Neural progenitor cell (in vitro differentiated cells): ENCODE results near the gene TOMM22. TPM values are rescaled to one million over a fixed set of nuclear protein-coding genes. Genes with fewer than 3 reads are reported as not detected.

ENCODE experiments used
- DNase-seq: peaks from one replicate; pipeline ENCODE4 v3.0.0-alpha.2; 2016; ENCODE audit warnings: low spot score
- H2AFZ ChIP-seq: fragments of 200-600 bp; sonication (generic); replicated peaks from 2 replicates; pipeline ENCODE4 v1.6.1; 2016; ENCODE audit warnings: antibody characterized with exemption
- H3F3A ChIP-seq: fragments of 200-600 bp; sonication (generic); 2 replicates; pipeline ENCODE4 v1.6.1; 2016; ENCODE audit warnings: antibody characterized with exemption, low read depth
- H3K27ac ChIP-seq: fragments of 200-600 bp; sonication (generic); 2 replicates; pipeline ENCODE4 v1.5.1; 2016; ENCODE audit warnings: mild to moderate bottlenecking
- H3K27me3 ChIP-seq: fragments of 200-600 bp; sonication (generic); 2 replicates; pipeline ENCODE4 v1.6.1; 2016; ENCODE audit warnings: mild to moderate bottlenecking, moderate library complexity
- H3K36me3 ChIP-seq: fragments of 200-600 bp; sonication (generic); 2 replicates; pipeline ENCODE4 v1.5.1; 2016
- H3K4me1 ChIP-seq: fragments of 200-600 bp; sonication (generic); 2 replicates; pipeline ENCODE4 v1.6.1; 2016; ENCODE audit warnings: mixed run types
- H3K4me2 ChIP-seq: fragments of 200-600 bp; sonication (generic); 2 replicates; pipeline ENCODE4 v1.6.1; 2016
- H3K4me3 ChIP-seq: fragments of 200-600 bp; sonication (generic); 2 replicates; pipeline ENCODE4 v1.5.1; 2016
- H3K79me2 ChIP-seq: fragments of 200-600 bp; sonication (generic); 2 replicates; pipeline ENCODE4 v1.6.1; 2016; ENCODE audit warnings: low read depth
- H3K9ac ChIP-seq: fragments of 200-600 bp; sonication (generic); 2 replicates; pipeline ENCODE4 v1.6.1; 2016
- H3K9me3 ChIP-seq: fragments of 200-600 bp; sonication (generic); 2 replicates; pipeline ENCODE4 v1.5.1; 2016; ENCODE audit warnings: low read depth
- H4K20me1 ChIP-seq: fragments of 200-600 bp; sonication (generic); 2 replicates; pipeline ENCODE4 v1.6.1; 2016; ENCODE audit warnings: low read depth
- H3K27ac Mint-ChIP-seq: 3 replicates; pipeline ENCODE4 v1.8.0; 2021; ENCODE audit warnings: mixed read lengths
- H3K27me3 Mint-ChIP-seq: 2 replicates; pipeline ENCODE4 v1.8.0; 2022; ENCODE audit warnings: low read depth, mild to moderate bottlenecking, inconsistent platforms, moderate library complexity, mixed read lengths; ENCODE audit not compliant: insufficient read depth
- H3K36me3 Mint-ChIP-seq: 3 replicates; pipeline ENCODE4 v1.8.0; 2021; ENCODE audit warnings: mixed read lengths
- H3K4me1 Mint-ChIP-seq: 3 replicates; pipeline ENCODE4 v1.8.0; 2021; ENCODE audit warnings: mixed read lengths
- H3K4me3 Mint-ChIP-seq: 3 replicates; pipeline ENCODE4 v1.8.0; 2021; ENCODE audit warnings: mild to moderate bottlenecking, moderate library complexity, mixed read lengths
- H3K9me3 Mint-ChIP-seq: 3 replicates; pipeline ENCODE4 v1.8.0; 2020; ENCODE audit warnings: mixed read lengths
- CTCF ChIP-seq: fragments of 200-600 bp; sonication (generic); IDR thresholded peaks from 2 replicates; pipeline ENCODE4 v1.5.1; 2017; ENCODE audit warnings: antibody characterized with exemption, mild to moderate bottlenecking
- EZH2 ChIP-seq: fragments of 200-600 bp; sonication (generic); IDR thresholded peaks from 2 replicates; pipeline ENCODE4 v1.6.1; 2017; ENCODE audit warnings: antibody characterized with exemption, mild to moderate bottlenecking, moderate library complexity
- EZH2phosphoT487 ChIP-seq: fragments of 200-600 bp; sonication (generic); IDR thresholded peaks from 2 replicates; pipeline ENCODE4 v1.6.1; 2017; ENCODE audit warnings: antibody characterized with exemption
- total RNA-seq: library from RNA; depleted of rRNA; stranded (reverse); fragments of >200 nt; gene quantifications from 2 replicates; pipeline ENCODE4 v1.2.3, GENCODE V29; 2015; ENCODE audit warnings: low replicate concordance

TOMM22 gene
- total RNA-seq, 1 donor from 2014 or later: 134 TPM

GRCh38 chr22:38700789-38701628 lies 19.3 kb downstream of the TOMM22 start, which contains the start of gene JOSD1:
JOSD1 (minus strand) TSS chr22:38700943; CDS start chr22:38699987, 956 bp downstream.
- H4K20me1 ChIP-seq: peaks cover 33% of the 10 kb centered on the region
- peaks cover 5% of the 10 kb centered on the region for H3K36me3 Mint-ChIP-seq
- H3K27ac ChIP-seq: peak within 1 kb of the TSS; percentile 3
- H3K4me1 Mint-ChIP-seq: peaks cover 61% of the 10 kb centered on the region
- H3K4me1 ChIP-seq: peaks cover 31% of the 10 kb centered on the region
- H3K4me3 ChIP-seq: peak within 1 kb of the TSS; percentile 98
- no peaks in the 10 kb centered on the region for H3K36me3 ChIP-seq
- peaks cover 16% of the 10 kb centered on the region for H3K27me3 Mint-ChIP-seq
- no peaks in the 10 kb centered on the region for H3K9me3 ChIP-seq
- peak within 1 kb of the TSS; percentile 79 for H3K9ac ChIP-seq
- no peak for TF ChIP-seq EZH2phosphoT487
- TF ChIP-seq CTCF: peak; percentile 21
- no peak for TF ChIP-seq EZH2
- H3K4me2 ChIP-seq: peak within 1 kb of the TSS; percentile 96
- peak within 1 kb of the TSS; percentile 77 for H2AFZ ChIP-seq
- peak; percentile 97 for DNase-seq
- H3K4me3 Mint-ChIP-seq: peak within 1 kb of the TSS; percentile 98
- peaks cover 45% of the 10 kb centered on the region for H3K79me2 ChIP-seq
- peaks cover 23% of the 10 kb centered on the region for H3F3A ChIP-seq
- H3K27me3 ChIP-seq: peaks cover 9% of the 10 kb centered on the region
- H3K27ac Mint-ChIP-seq: peak within 1 kb of the TSS; percentile 91
- no peaks in the 10 kb centered on the region for H3K9me3 Mint-ChIP-seq

- peaks cover 23% of the 10 kb centered on the region for H3F3A ChIP-seq
- Mint-ChIP-seq H3K9me3 (no peaks in the 10 kb centered on the region), H3K4me1 (peaks cover 47% of the 10 kb centered on the region), H3K27me3 (peaks cover 20% of the 10 kb centered on the region), H3K36me3 (no peaks in the 10 kb centered on the region), H3K27ac (peak overlapping the region; percentile 97), H3K4me3 (peak overlapping the region; percentile 84)
- H3K9ac ChIP-seq: no peak overlapping the region
- peak overlapping the region; percentile 21 for H2AFZ ChIP-seq
- peak overlapping the region; percentile 38 for H3K4me3 ChIP-seq
- H3K36me3 ChIP-seq: no peaks in the 10 kb centered on the region
- peaks cover 47% of the 10 kb centered on the region for H3K79me2 ChIP-seq
- H3K9me3 ChIP-seq: no peaks in the 10 kb centered on the region
- H4K20me1 ChIP-seq: peaks cover 40% of the 10 kb centered on the region
- H3K4me2 ChIP-seq: peak overlapping the region; percentile 71
- H3K4me1 ChIP-seq: peaks cover 20% of the 10 kb centered on the region
- peaks cover 9% of the 10 kb centered on the region for H3K27me3 ChIP-seq
- TF ChIP-seq EZH2 (no peak), EZH2phosphoT487 (no peak), CTCF (no peak)
- H3K27ac ChIP-seq: peak overlapping the region; percentile 38
- DNase-seq: peak; percentile 51
Observed at GRCh38 chr22:38704654-38705234, 23.0 kb downstream of the TOMM22 start.

GRCh38 chr22:38705235-38706100 lies 23.7 kb downstream of the TOMM22 start, which contains the start of gene GTPBP1:
GTPBP1 (plus strand) TSS chr22:38705944; CDS start chr22:38705956, 12 bp downstream.
- Histone ChIP-seq H3K4me3 (peak within 1 kb of the TSS; percentile 88), H2AFZ (peak within 1 kb of the TSS; percentile 21), H3K4me1 (peaks cover 18% of the 10 kb centered on the region), H4K20me1 (peaks cover 45% of the 10 kb centered on the region), H3K9me3 (no peaks in the 10 kb centered on the region), H3K9ac (peak within 1 kb of the TSS; percentile 74), H3K79me2 (peaks cover 47% of the 10 kb centered on the region), H3F3A (peaks cover 23% of the 10 kb centered on the region), H3K4me2 (peak within 1 kb of the TSS; percentile 99), H3K27ac (peak within 1 kb of the TSS; percentile 60), H3K36me3 (no peaks in the 10 kb centered on the region), H3K27me3 (peaks cover 9% of the 10 kb centered on the region)
- DNase-seq: peak; percentile 100
- H3K27me3 Mint-ChIP-seq: peaks cover 20% of the 10 kb centered on the region
- peak within 1 kb of the TSS; percentile 97 for H3K27ac Mint-ChIP-seq
- H3K4me3 Mint-ChIP-seq: peak within 1 kb of the TSS; percentile 95
- TF ChIP-seq CTCF (no peak), EZH2 (no peak), EZH2phosphoT487 (no peak)
- H3K4me1 Mint-ChIP-seq: peaks cover 42% of the 10 kb centered on the region
- H3K36me3 Mint-ChIP-seq: no peaks in the 10 kb centered on the region
- no peaks in the 10 kb centered on the region for H3K9me3 Mint-ChIP-seq
